CD8-positive, alpha-beta memory T cell (primary cell): ENCODE data around the gene CRKL. TPM values are rescaled to one million over a fixed set of nuclear protein-coding genes. Genes with fewer than 3 reads are reported as not detected.
A peak's percentile ranks its signal among the peaks of the same experiment; 100 is the strongest.
"Not testable (repeated sequence)": the region's sequence is repeated elsewhere in the genome, so short reads cannot be mapped to it uniquely, and the experiment has no call there.

Source experiments
- CTCF ChIA-PET: fragments of 350-600 bp; sonication (Branson Sonifier 250); formaldehyde crosslinking; loops from one replicate; lab custom pipeline; 2021; ENCODE audit warnings: antibody characterized with exemption; lab: Charles Lee
- POLR2A ChIA-PET: fragments of 350-600 bp; sonication (Branson Sonifier 250); formaldehyde crosslinking; loops from one replicate; lab custom pipeline; 2021; ENCODE audit warnings: antibody characterized with exemption; lab: Charles Lee
- DNase-seq, 5 donors: peaks; one replicate each; pipeline versions ENCODE4 v3.0.0 to v3.0.0-alpha.2; 2020 to 2022; ENCODE audit warnings: mixed read lengths in 1 of 5
- H3K27ac ChIP-seq: one replicate; pipeline ENCODE4 v1.7.0; 2013; ENCODE audit warnings: low read depth, mild to moderate bottlenecking, low read length, moderate library complexity
- H3K27me3 ChIP-seq: 2 replicates; pipeline ENCODE4 v1.7.0; 2013; ENCODE audit warnings: low read length, mild to moderate bottlenecking; ENCODE audit not compliant: insufficient read depth, poor library complexity, severe bottlenecking
- H3K36me3 ChIP-seq: 2 replicates; pipeline ENCODE4 v1.7.0; 2013; ENCODE audit warnings: mild to moderate bottlenecking, low read length, moderate library complexity; ENCODE audit not compliant: insufficient read depth
- H3K4me1 ChIP-seq: 2 replicates; pipeline ENCODE4 v1.7.0; 2013; ENCODE audit warnings: mild to moderate bottlenecking, low read length, moderate library complexity; ENCODE audit not compliant: insufficient read depth
- H3K4me3 ChIP-seq: 2 replicates; pipeline ENCODE4 v1.7.0; 2013; ENCODE audit warnings: mild to moderate bottlenecking, low read length
- H3K9me3 ChIP-seq: 2 replicates; pipeline ENCODE4 v1.7.0; 2013; ENCODE audit warnings: mild to moderate bottlenecking, low read length
- H3K27ac Mint-ChIP-seq, 8 donors: one replicate each; pipeline ENCODE4 v1.8.0; 2020 to 2021; ENCODE audit warnings: mixed read lengths in 8 of 8, mild to moderate bottlenecking in 6 of 8, inconsistent platforms in 3 of 8, moderate library complexity in 3 of 8
- H3K27me3 Mint-ChIP-seq, 2 donors: one replicate each; pipeline ENCODE4 v1.8.0; 2020 to 2021; ENCODE audit warnings: mixed read lengths in 2 of 2, mild to moderate bottlenecking in 1 of 2, moderate library complexity in 1 of 2
- H3K36me3 Mint-ChIP-seq, 3 donors: one replicate each; pipeline ENCODE4 v1.8.0; 2020 to 2021; ENCODE audit warnings: mixed read lengths in 3 of 3, inconsistent platforms in 1 of 3, mild to moderate bottlenecking in 1 of 3
- H3K4me1 Mint-ChIP-seq, 3 donors: one replicate each; pipeline ENCODE4 v1.8.0; 2020 to 2021; ENCODE audit warnings: mixed read lengths in 3 of 3, inconsistent platforms in 1 of 3, mild to moderate bottlenecking in 1 of 3
- H3K4me3 Mint-ChIP-seq, 7 donors: one replicate each; pipeline ENCODE4 v1.8.0; 2020 to 2021; ENCODE audit warnings: mixed read lengths in 7 of 7, mild to moderate bottlenecking in 6 of 7, moderate library complexity in 4 of 7, inconsistent platforms in 2 of 7
- H3K9me3 Mint-ChIP-seq, 5 donors: one replicate each; pipeline ENCODE4 v1.8.0; 2020 to 2022; ENCODE audit warnings: mixed read lengths in 5 of 5, mild to moderate bottlenecking in 3 of 5, moderate library complexity in 2 of 5, inconsistent platforms in 1 of 5
- polyA plus RNA-seq: library from polyadenylated mRNA; unstranded; fragments of 300-500 nt; fragmentation: Illumina TruSeq; gene quantifications from one replicate; pipeline ENCODE4 v1.2.3, GENCODE V29; 2021
- total RNA-seq, 2 experiments: library from RNA; stranded (reverse); gene quantifications; one replicate each; pipeline ENCODE4 v1.2.3, GENCODE V29; 2021

Gene CRKL
- total and polyA plus RNA-seq, 3 experiments from 2014 or later, result 54.5 to 98.1 (median 94.0) TPM

DNA sequence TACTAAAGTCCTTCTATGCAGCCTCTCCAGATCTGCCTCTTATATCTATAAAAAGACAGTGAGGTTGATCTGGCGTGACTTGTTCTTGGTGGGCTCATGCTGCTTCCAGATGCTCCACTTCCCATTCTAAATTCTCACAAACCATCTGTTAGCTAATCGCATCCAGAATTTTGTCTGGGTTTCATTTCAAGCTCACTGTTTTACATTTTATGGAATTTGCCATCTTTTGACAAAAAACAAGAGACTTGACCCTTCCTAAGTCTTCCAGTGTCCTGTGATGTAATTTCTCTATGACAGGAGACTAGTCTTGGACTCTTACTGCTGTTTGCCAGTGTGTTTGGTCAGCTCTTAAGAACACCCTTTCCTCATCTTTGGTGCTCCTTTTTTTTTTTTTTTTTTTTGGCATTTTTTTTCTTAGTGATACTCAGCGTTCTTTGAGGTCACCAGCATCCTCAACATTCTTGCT lies 23.0 kb downstream of the CRKL start:
- Histone ChIP-seq H3K4me1 (peaks cover 61% of the 10 kb centered on the region), H3K36me3 (peaks cover 23% of the 10 kb centered on the region), H3K27ac (no peak overlapping the region), H3K27me3 (no peaks in the 10 kb centered on the region), H3K4me3 (no peak overlapping the region), H3K9me3 (no peaks in the 10 kb centered on the region)
- Mint-ChIP-seq H3K36me3 (peaks cover 0 to 59% (median 7%) of the 10 kb centered on the region in 3 donors), H3K27ac (peak overlapping the region in 3 of 8 donors; percentile 22 to 67 (median 59)), H3K4me1 (peaks cover 67 to 90% (median 82%) of the 10 kb centered on the region in 3 donors), H3K27me3 (no peaks in the 10 kb centered on the region), H3K4me3 (peak overlapping the region in 6 of 7 donors; percentile 3 to 59 (median 42)), H3K9me3 (no peaks in the 10 kb centered on the region)
- POLR2A ChIA-PET, result interaction anchor here (0.7 kb wide), 1 partner anchor 18 kb away, joined by 4 read pairs; no protein-coding TSS in a partner anchor
- CTCF ChIA-PET, result no interaction called here
- DNase-seq, result no peak

GRCh38 chr22:20940904-20941385 lies 23.7 kb downstream of the CRKL start:
- H3K27ac Mint-ChIP-seq, result peak overlapping the region in 5 of 8 donors; percentile 1 to 67 (median 33)
- Histone ChIP-seq H3K36me3 (peaks cover 21% of the 10 kb centered on the region), H3K4me3 (no peak overlapping the region), H3K27ac (no peak overlapping the region), H3K9me3 (no peaks in the 10 kb centered on the region), H3K4me1 (peaks cover 57% of the 10 kb centered on the region), H3K27me3 (no peaks in the 10 kb centered on the region)
- peak overlapping the region in 6 of 7 donors; percentile 3 to 59 (median 42) for H3K4me3 Mint-ChIP-seq
- no peaks in the 10 kb centered on the region for H3K27me3 Mint-ChIP-seq
- peaks cover 0 to 56% (median 7%) of the 10 kb centered on the region in 3 donors for H3K36me3 Mint-ChIP-seq
- no peaks in the 10 kb centered on the region for H3K9me3 Mint-ChIP-seq
- DNase-seq, result no peak
- CTCF ChIA-PET, result no interaction called here
- H3K4me1 Mint-ChIP-seq, result peaks cover 72 to 91% (median 87%) of the 10 kb centered on the region in 3 donors
- POLR2A ChIA-PET, result no interaction called here

DNA sequence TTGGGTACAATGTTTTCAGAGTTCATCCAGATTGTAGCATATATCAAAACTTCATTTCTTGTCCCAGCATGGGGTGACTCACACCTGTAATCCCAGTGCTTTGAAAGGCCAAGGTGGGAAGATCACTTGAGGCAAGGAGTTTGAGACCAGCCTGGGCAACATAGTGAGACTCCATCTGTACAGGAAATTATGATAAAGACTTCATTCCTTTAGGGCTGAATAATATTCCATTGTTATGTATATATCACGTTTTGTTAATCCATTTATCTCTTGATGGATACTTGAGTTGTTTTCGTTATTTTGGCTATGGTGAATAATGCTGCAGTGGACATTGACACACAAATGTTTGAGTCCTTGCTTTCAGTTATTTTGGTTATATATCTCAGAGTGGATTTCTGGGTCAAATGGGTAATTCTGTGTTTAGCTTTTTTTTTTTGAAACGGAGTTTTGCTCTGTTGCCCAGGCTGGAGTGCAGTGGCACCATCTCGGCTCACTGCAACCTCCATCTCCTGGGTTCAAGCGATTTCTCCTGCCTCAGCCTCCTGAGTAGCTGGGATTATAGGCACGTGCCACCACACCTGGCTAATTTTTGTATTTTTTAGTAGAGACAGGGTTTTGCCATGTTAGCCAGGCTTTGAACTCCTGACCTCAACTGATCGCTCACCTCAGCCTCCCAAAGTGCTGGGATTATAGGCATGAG lies 25.1 kb downstream of the CRKL start:
- POLR2A ChIA-PET, CTCF ChIA-PET, H3K9me3 ChIP-seq, DNase-seq, H3K27me3 ChIP-seq, H3K4me3 ChIP-seq, H3K9me3 Mint-ChIP-seq, H3K27ac ChIP-seq, H3K27me3 Mint-ChIP-seq, H3K36me3 ChIP-seq: not testable (repeated sequence)
- Mint-ChIP-seq H3K4me1 (peaks cover 72 to 89% (median 88%) of the 10 kb centered on the region in 3 donors), H3K4me3 (peak overlapping the region in 4 of 7 donors; percentile 5 to 77 (median 34)), H3K27ac (peak overlapping the region in 7 of 8 donors; percentile 4 to 80 (median 69)), H3K36me3 (peaks cover 0 to 51% (median 7%) of the 10 kb centered on the region in 3 donors)
- peaks cover 45% of the 10 kb centered on the region for H3K4me1 ChIP-seq

DNA sequence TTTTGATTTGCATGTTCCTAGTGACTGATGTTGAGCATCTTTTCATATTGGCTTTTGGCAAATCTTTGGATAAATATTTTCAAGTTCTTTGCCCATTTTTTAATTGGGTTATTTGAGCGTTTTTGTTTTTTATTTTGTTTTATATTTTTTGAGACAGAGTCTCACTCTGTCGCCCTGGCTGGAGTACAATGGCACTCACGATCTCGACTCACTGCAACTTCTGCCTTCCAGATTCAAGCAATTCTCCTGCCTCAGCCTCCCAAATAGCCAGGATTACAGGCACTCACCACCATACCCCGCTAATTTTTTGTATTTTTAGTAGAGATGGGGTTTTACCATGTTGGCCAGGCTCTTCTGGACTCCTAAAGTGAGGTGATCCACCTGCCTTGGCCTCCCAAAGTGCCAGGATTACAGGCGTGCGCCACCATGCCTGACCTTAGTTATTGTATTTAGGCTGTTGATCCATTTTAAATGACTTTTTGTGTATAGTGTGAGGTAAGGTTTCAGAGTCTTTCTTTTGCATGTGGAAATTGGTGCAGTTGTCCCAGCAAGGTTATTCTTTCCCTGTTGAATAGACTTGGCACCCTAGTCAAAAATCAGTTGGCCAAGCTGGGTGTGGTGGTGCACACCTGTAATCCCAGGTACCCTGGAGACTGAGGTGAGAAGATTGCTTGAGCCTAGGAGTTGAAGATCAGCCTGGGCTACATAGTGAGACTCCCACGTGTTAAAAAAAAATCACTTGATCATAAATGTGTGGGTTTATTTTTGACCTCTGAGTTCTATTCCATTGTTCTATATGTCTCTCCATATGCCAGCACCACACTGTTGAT lies 26.1 kb downstream of the CRKL start:
- peaks cover 69 to 86% (median 84%) of the 10 kb centered on the region in 3 donors for H3K4me1 Mint-ChIP-seq

DNA sequence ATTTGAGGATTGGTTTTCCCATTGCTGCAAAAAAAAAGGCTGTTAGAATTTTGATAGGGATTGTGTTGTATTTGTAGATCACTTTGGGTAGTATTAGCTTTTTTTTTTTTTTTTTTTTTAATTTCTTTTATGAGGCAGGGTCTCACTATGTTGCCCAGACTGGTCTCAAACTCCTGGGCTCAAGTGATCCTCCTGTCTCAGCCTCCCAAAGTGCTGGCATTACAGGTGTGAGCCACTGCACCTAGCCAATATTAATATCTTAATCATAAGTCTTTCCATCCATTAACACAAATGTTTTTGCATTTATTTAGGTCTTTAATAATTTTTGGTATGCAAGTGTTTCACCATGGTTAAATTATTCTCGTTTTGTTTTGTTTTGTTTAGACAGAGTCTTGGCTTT lies 26.8 kb downstream of the CRKL start:
- ChIA-PET POLR2A (interaction anchor here (0.6 kb wide), 1 partner anchor 9 kb away, joined by 4 read pairs; no protein-coding TSS in a partner anchor), CTCF (no interaction called here)
- H3K4me3 Mint-ChIP-seq, result no peak overlapping the region
- no peak overlapping the region for H3K27ac ChIP-seq
- H3K27me3 Mint-ChIP-seq, result no peaks in the 10 kb centered on the region
- peaks cover 64 to 85% (median 83%) of the 10 kb centered on the region in 3 donors for H3K4me1 Mint-ChIP-seq
- no peaks in the 10 kb centered on the region for H3K27me3 ChIP-seq
- no peak overlapping the region for H3K4me3 ChIP-seq
- peaks cover 14% of the 10 kb centered on the region for H3K36me3 ChIP-seq
- H3K36me3 Mint-ChIP-seq, result peaks cover 0 to 50% (median 2%) of the 10 kb centered on the region in 3 donors
- no peak for DNase-seq
- H3K9me3 ChIP-seq, result no peaks in the 10 kb centered on the region
- H3K27ac Mint-ChIP-seq, result peak overlapping the region in 2 of 8 donors; percentile 17 to 82
- no peaks in the 10 kb centered on the region for H3K9me3 Mint-ChIP-seq
- H3K4me1 ChIP-seq, result peaks cover 31% of the 10 kb centered on the region

More for the DNA sequence above, 26.1 kb downstream of the CRKL start:
- Mint-ChIP-seq H3K27ac (peak overlapping the region in 6 of 8 donors; percentile 6 to 53 (median 34)), H3K27me3 (no peaks in the 10 kb centered on the region), H3K9me3 (no peaks in the 10 kb centered on the region), H3K36me3 (peaks cover 0 to 52% (median 5%) of the 10 kb centered on the region in 3 donors), H3K4me3 (peak overlapping the region in 3 of 7 donors; percentile 2 to 51 (median 17))
- Histone ChIP-seq H3K27me3 (no peaks in the 10 kb centered on the region), H3K9me3 (no peaks in the 10 kb centered on the region), H3K4me1 (peaks cover 35% of the 10 kb centered on the region), H3K4me3 (no peak overlapping the region), H3K36me3 (peaks cover 9% of the 10 kb centered on the region), H3K27ac (no peak overlapping the region)
- ChIA-PET POLR2A (interaction anchor here (0.6 kb wide), 1 partner anchor 10 kb away, joined by 4 read pairs; no protein-coding TSS in a partner anchor), CTCF (no interaction called here)
- no peak for DNase-seq

- no peak overlapping the region for H3K27ac ChIP-seq
- no peak for DNase-seq
- peaks cover 24% of the 10 kb centered on the region for H3K4me1 ChIP-seq
- ChIA-PET POLR2A (no interaction called here), CTCF (no interaction called here)
- Mint-ChIP-seq H3K27me3 (no peaks in the 10 kb centered on the region), H3K9me3 (no peaks in the 10 kb centered on the region), H3K4me1 (peaks cover 61 to 80% (median 79%) of the 10 kb centered on the region in 3 donors), H3K27ac (peak overlapping the region in 4 of 8 donors; percentile 43 to 91 (median 68)), H3K4me3 (no peak overlapping the region), H3K36me3 (peaks cover 0 to 52% (median 10%) of the 10 kb centered on the region in 3 donors)
- no peaks in the 10 kb centered on the region for H3K27me3 ChIP-seq
- H3K9me3 ChIP-seq, result no peaks in the 10 kb centered on the region
- H3K36me3 ChIP-seq, result peaks cover 28% of the 10 kb centered on the region
- no peak overlapping the region for H3K4me3 ChIP-seq
Observed at GRCh38 chr22:20945578-20945934, 28.3 kb downstream of the CRKL start.

DNA sequence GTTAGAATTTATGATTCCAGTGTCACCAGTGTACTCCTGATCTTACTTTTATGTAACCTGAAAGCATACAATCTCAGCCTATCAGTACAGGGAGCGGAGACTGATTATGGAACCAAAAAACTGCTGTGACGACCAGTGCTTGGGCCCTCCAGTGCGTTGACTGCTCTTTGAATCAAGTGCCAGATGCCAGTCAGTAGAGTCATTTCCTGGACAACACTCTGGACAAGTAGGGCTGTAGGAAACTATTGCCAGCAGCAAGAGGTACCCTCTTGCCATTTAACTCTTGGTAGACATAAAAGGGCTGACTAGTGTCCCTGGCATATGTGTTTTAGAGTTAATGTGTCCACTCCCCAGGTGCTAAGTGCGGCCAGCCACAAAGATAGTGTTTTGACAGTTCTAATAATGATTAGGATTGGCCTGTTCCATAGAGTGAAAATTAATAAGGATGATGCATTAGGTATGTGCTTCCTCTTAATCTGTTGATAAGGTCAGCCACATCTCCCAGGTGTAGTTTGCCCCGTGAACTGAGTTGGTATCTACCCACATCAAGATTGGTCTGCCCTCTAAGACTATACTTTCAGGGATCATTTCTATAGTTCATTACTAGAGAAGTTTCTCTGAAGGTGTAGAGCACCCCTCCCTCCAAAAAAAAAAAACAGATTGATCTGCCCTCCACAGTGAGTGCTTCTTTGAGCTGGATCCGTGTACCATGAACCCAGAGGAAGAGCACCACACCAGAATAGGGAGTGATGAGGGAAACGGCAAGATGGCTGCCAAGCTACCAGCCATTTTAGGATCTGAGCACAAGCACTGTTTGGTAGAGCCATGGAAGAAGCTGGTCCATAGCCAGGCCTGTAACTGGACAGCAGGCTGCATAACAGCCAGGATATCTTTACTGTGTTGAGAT lies 29.1 kb downstream of the CRKL start:
- Histone ChIP-seq H3K4me1 (peaks cover 17% of the 10 kb centered on the region), H3K4me3 (no peak overlapping the region), H3K27me3 (no peaks in the 10 kb centered on the region), H3K36me3 (peaks cover 35% of the 10 kb centered on the region), H3K9me3 (no peaks in the 10 kb centered on the region), H3K27ac (no peak overlapping the region)
- CTCF ChIA-PET, result no interaction called here
- Mint-ChIP-seq H3K9me3 (no peaks in the 10 kb centered on the region), H3K27me3 (no peaks in the 10 kb centered on the region), H3K4me3 (peak overlapping the region in 1 of 7 donors; percentile 83), H3K27ac (peak overlapping the region in 6 of 8 donors; percentile 66 to 91 (median 77)), H3K36me3 (peaks cover 0 to 54% (median 10%) of the 10 kb centered on the region in 3 donors), H3K4me1 (peaks cover 53 to 72% (median 71%) of the 10 kb centered on the region in 3 donors)
- no peak for DNase-seq
- POLR2A ChIA-PET, result no interaction called here
